Peyer's patch (tissue), 4 donors: ENCODE results near the gene CTBP1.

ENCODE experiments used
- CTCF ChIP-seq, 6 experiments: fragments of 450-650 bp in 4 of 6; fragments of 200-600 bp in 2 of 6; sonication (generic) in 1 of 6; IDR thresholded peaks; one replicate each; pipeline ENCODE4 v1.5.1; 2017 to 2019; ENCODE audit warnings: antibody characterized with exemption in 6 of 6, mild to moderate bottlenecking in 3 of 6, moderate library complexity in 1 of 6
- POLR2A ChIP-seq, 2 donors: fragments of 450-650 bp; IDR thresholded peaks; one replicate each; pipeline ENCODE4 v1.5.1; 2017; ENCODE audit warnings: antibody characterized with exemption in 2 of 2, mild to moderate bottlenecking in 2 of 2, moderate library complexity in 2 of 2

GRCh38 chr4:1187182-1187581, 61.7 kb downstream of the CTBP1 start:
- TF ChIP-seq POLR2A (IDR thresholded peaks at IDR 0.05) = no peak
- no peak for TF ChIP-seq CTCF (IDR thresholded peaks at IDR 0.05)
